22Rv1 (cell line): ENCODE results near the gene D2HGDH.

Experiments used
- H3K27ac ChIP-seq: fragments of 450-650 bp; 2 replicates; pipeline ENCODE4 v1.5.1; 2017
- CTCF ChIP-seq: fragments of 450-650 bp; IDR thresholded peaks from 2 replicates; pipeline ENCODE4 v1.5.1; 2017; ENCODE audit warnings: mild to moderate bottlenecking
- ZFX ChIP-seq: fragments of 450-650 bp; IDR thresholded peaks from 2 replicates; pipeline ENCODE4 v1.6.1; 2017; ENCODE audit warnings: antibody characterized with exemption, borderline replicate concordance

D2HGDH gene

DNA sequence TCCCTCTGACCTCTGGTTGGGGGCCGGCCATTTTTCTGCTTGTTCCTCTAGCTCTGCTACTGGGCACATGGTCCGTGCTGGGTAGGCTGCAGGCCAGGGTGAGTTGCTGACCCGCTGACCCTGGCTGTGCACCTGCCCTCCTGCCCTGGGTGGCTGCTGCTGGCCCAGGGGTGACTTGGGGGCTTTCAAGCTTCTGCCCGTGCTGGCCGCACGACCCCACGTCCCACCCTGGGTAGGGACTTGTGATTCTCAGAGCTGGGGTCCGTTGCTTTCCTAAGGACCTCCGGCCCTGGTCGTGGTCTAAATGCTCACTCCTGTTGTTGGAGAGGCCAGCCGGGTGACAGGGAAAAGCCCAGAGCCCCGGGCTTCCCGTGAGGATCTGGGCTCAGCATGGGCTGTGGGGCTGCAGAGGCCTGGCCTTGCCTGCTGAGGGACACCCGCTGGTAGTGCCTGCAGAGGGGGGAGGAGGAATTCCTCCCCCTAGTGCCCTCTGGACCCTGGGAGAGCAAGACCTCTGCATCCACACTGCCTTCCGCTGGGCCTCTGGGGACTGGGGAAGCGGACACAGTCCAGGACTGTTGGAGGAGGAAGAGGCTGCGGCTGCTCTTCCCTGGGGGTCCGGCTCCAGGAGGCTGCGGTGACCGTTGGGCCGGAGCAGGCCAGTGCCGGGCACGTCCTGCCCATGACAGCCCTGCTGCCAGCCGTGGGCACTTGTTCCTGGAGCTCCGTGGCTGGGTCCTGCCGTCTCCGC is 35.9 kb downstream of the D2HGDH start:
- no peak overlapping the region for H3K27ac ChIP-seq
- no peak for TF ChIP-seq ZFX
- no peak for TF ChIP-seq CTCF

- TF ChIP-seq ZFX (no peak), CTCF (no peak)
- H3K27ac ChIP-seq, result no peak overlapping the region
Measured at GRCh38 chr2:241770936-241771285, 36.5 kb downstream of the D2HGDH start.

DNA sequence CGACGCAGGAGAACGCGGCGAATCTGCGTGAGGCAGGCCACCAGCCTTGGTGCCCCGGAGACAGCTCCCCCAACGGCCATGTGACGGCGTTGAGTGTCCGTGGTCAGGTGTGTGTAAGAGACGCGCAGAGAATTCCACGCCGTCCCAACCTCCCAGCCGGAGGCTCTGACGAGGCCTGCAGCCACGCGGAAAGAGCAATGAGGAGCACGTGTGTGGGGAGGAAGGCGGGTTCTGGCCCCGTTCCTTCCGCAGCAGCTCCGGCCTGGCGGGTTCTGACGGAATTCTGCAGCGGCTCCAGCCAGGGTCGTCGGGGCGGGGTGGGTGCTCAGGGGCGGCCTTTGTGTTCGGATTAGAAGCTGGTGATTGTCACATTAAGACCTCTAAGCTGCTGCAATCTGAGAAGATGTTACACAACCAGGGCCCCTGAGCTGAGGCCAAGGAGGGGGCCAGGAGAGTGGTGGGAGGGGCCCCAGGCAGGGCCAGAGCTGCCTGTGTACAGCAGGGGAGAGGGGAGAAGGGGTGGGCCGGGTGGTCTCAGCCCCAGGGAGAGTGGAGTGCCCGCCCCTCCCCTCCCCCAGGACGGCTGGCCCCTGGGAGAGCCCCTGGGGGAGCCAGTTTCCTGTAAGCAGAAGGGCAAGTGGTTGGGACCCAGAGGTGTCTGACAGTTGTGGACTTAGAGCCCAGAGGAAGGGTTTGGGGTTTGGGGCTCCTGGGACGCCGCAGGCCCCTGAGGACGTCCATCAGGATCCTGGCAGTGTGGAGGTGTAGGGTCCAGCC is 37.0 kb downstream of the D2HGDH start:
- TF ChIP-seq CTCF (no peak), ZFX (no peak)
- no peak overlapping the region for H3K27ac ChIP-seq

DNA sequence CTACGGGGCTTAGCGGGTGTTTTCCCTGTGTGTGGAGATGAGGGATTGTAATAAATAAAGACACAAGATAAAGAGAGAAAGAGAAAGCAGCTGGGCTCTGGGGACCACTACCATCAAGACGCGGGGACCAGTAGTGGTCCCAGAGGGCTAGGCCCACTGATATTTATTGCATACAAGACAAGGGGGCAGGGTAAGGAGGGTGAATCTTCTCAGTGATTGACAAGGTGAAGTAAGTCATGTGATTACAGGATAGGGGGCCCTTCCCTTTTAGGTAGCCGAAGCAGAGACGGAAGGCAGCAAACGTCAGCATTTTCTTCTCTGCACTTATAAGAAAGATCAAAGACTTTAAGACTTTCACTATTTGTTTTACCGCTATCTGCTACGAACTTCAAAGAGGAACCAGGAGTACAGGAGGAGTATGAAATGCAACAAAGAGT is 37.7 kb downstream of the D2HGDH start:
- H3K27ac ChIP-seq, result no peak overlapping the region
- TF ChIP-seq CTCF (no peak), ZFX (no peak)

DNA sequence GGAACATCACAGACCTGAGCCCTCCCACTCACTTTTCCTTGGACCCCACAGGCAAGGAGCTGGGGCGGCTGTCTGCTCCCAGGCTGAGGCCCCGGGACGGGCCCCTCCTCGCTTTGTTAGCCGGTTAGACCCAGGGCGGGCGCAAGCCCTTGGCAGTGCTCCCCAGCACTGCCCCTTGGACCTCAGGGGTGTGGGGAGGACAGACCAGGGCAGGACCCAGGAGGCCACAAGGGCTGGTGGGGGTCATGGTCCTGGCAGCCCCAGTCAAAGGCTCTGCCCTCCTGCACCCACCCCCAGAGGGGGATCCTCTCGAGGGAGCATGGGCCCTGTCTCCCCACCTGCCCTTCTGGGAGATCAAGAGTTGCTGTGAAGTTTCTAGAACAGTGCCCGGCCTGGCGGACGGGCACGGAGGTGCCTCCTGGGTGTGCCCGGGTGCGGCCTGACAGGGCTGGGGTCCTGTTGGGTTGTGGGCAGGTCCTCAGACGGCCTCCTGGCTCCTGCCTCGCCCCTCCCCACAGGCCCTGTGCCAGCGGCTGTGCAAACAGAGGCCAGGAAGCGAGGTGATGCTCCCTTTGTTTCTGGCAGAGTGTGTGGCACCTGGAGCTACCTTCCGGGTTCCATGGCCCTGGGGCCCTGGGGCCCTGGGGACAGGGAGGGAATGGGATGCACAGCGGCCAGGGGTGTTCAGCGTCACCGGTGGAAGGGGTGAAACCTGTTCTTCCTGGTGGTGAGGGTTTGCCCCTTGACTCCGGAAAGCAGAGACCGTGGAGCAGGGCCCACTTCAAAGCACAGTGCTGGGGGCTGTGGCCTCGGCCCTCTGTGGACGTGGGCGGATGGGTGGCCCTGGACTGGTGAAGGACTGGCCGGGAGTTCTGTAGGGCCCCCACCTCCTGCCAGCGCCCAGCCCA is 39.3 kb downstream of the D2HGDH start:
- H3K27ac ChIP-seq, result no peak overlapping the region
- no peak for TF ChIP-seq ZFX
- no peak for TF ChIP-seq CTCF

GRCh38 chr2:241774419-241775222 is 40.2 kb downstream of the D2HGDH start:
- H3K27ac ChIP-seq, result no peak overlapping the region
- no peak for TF ChIP-seq ZFX
- TF ChIP-seq CTCF, result no peak
